H1 (cell line): ENCODE measurements around the gene CEMP1. TPM values are rescaled to one million over a fixed set of nuclear protein-coding genes. Genes with fewer than 3 reads are reported as not detected.
A peak's percentile ranks its signal among the peaks of the same experiment; 100 is the strongest.

ENCODE experiments used
- CTCF ChIA-PET: fragments of 300-600 bp; sonication (Branson Sonifier 250); formaldehyde crosslinking; loops from one replicate; lab custom pipeline; 2021; ENCODE audit not compliant: partially characterized antibody; lab: Charles Lee
- POLR2A ChIA-PET: fragments of 300-600 bp; sonication (Branson Sonifier 250); formaldehyde crosslinking; loops from one replicate; lab custom pipeline; 2021; ENCODE audit warnings: inconsistent platforms; ENCODE audit not compliant: partially characterized antibody; lab: Charles Lee
- DNase-seq, 2 experiments: peaks; one replicate each; pipeline versions ENCODE4 v3.0.0 to v3.0.0-alpha.2; 2010 to 2022; ENCODE audit warnings: low spot score in 2 of 2, low read depth in 1 of 2, mixed read lengths in 1 of 2
- FAIRE-seq: peaks from 2 replicates; lab custom pipeline; 2011; peaks lifted over from hg19 to GRCh38; lab: Jason Lieb, UNC
- H2AFZ ChIP-seq: 2 replicates; pipeline ENCODE4 v1.8.1; 2012; ENCODE audit warnings: low read length, inconsistent platforms
- H2AK5ac ChIP-seq: 2 replicates; pipeline ENCODE4 v1.6.1; 2013; ENCODE audit warnings: low read depth, low read length
- H2BK120ac ChIP-seq: replicated peaks from 2 replicates; pipeline ENCODE3; 2013; ENCODE audit warnings: low read depth, low read length, inconsistent platforms
- H2BK12ac ChIP-seq: 2 replicates; pipeline ENCODE4 v1.6.1; 2013; ENCODE audit warnings: low read depth, low read length
- H2BK15ac ChIP-seq: 2 replicates; pipeline ENCODE4 v1.6.1; 2013; ENCODE audit warnings: low read length
- H2BK20ac ChIP-seq: 2 replicates; pipeline ENCODE4 v1.6.1; 2013; ENCODE audit warnings: low read length
- H2BK5ac ChIP-seq: 2 replicates; pipeline ENCODE4 v1.6.1; 2013; ENCODE audit warnings: low read depth, low read length
- H3K14ac ChIP-seq: 2 replicates; pipeline ENCODE4 v1.6.1; 2013; ENCODE audit warnings: inconsistent platforms; ENCODE audit not compliant: insufficient read length
- H3K18ac ChIP-seq: 2 replicates; pipeline ENCODE4 v1.6.1; 2013; ENCODE audit warnings: low read length; ENCODE audit errors: extremely low read depth
- H3K23ac ChIP-seq: 2 replicates; pipeline ENCODE4 v1.6.1; 2013; ENCODE audit warnings: inconsistent platforms; ENCODE audit not compliant: insufficient read length
- H3K23me2 ChIP-seq: 2 replicates; pipeline ENCODE4 v1.6.1; 2013; ENCODE audit warnings: low read depth, low read length
- H3K27ac ChIP-seq: 2 replicates; pipeline ENCODE4 v1.6.1; 2011; ENCODE audit warnings: low read depth, low read length, inconsistent platforms
- H3K27me3 ChIP-seq, 4 experiments: replicated peaks in 1 of 4; 1 replicate in 1 of 4; 2 replicates in 3 of 4; pipeline versions ENCODE4 v1.6.1 to v1.8.1; 2011 to 2013; ENCODE audit warnings: low read length in 3 of 4, mild to moderate bottlenecking in 3 of 4, inconsistent platforms in 2 of 4, mixed read lengths in 2 of 4, moderate library complexity in 1 of 4; ENCODE audit not compliant: control insufficient read depth in 3 of 4, insufficient read depth in 3 of 4; ENCODE audit errors: extremely low read depth in 1 of 4
- H3K36me3 ChIP-seq, 4 experiments: 2 replicates each; pipeline versions ENCODE4 v1.6.1 to v1.8.1; 2011 to 2013; ENCODE audit warnings: mild to moderate bottlenecking in 4 of 4, low read length in 3 of 4, moderate library complexity in 2 of 4, control low read depth in 1 of 4, inconsistent platforms in 1 of 4; ENCODE audit not compliant: insufficient read depth in 4 of 4, control insufficient read depth in 2 of 4
- H3K4ac ChIP-seq: replicated peaks from 2 replicates; pipeline ENCODE3; 2013; ENCODE audit warnings: low read length, low read depth, mixed read lengths, inconsistent platforms; ENCODE audit not compliant: insufficient read length
- H3K4me1 ChIP-seq, 4 experiments: replicated peaks in 1 of 4; 1 replicate in 1 of 4; 2 replicates in 3 of 4; pipeline versions ENCODE4 v1.6.1 to v1.8.1; 2011 to 2013; ENCODE audit warnings: low read length in 3 of 4, inconsistent platforms in 2 of 4, mixed read lengths in 1 of 4; ENCODE audit not compliant: insufficient read depth in 4 of 4, control insufficient read depth in 3 of 4
- H3K4me2 ChIP-seq, 2 experiments: 2 replicates each; pipeline versions ENCODE4 v1.6.1 to v1.8.1; 2011 to 2013; ENCODE audit warnings: low read depth in 2 of 2, low read length in 2 of 2, control low read depth in 1 of 2, inconsistent platforms in 1 of 2, mild to moderate bottlenecking in 1 of 2; ENCODE audit not compliant: insufficient read depth in 1 of 2
- H3K4me3 ChIP-seq, 4 experiments: fragments of 200-600, 300-600 bp in 1 of 4; sonication (generic), shearing (Covaris generic), sonication (Bioruptor Twin) in 1 of 4; 2 replicates each; pipeline versions ENCODE4 v1.5.1 to v1.8.1; 2011 to 2016; ENCODE audit warnings: low read length in 4 of 4, low read depth in 3 of 4, control low read depth in 2 of 4, inconsistent platforms in 2 of 4, mild to moderate bottlenecking in 2 of 4, mixed read lengths in 1 of 4, moderate library complexity in 1 of 4; ENCODE audit not compliant: insufficient read depth in 2 of 4; ENCODE audit errors: extremely low read depth in 1 of 4
- H3K56ac ChIP-seq: replicated peaks from 2 replicates; pipeline ENCODE3; 2013; ENCODE audit warnings: low read depth, mild to moderate bottlenecking, mixed read lengths, low read length, inconsistent platforms; ENCODE audit not compliant: insufficient read length
- H3K79me1 ChIP-seq: 2 replicates; pipeline ENCODE4 v1.6.1; 2013; ENCODE audit warnings: low read depth, low read length, control low read depth
- H3K79me2 ChIP-seq, 2 experiments: 2 replicates each; pipeline versions ENCODE4 v1.6.1 to v1.8.1; 2012 to 2013; ENCODE audit warnings: low read length in 2 of 2, mild to moderate bottlenecking in 2 of 2, inconsistent platforms in 1 of 2; ENCODE audit not compliant: insufficient read depth in 2 of 2, control insufficient read depth in 1 of 2
- H3K9ac ChIP-seq, 4 experiments: replicated peaks in 1 of 4; 1 replicate in 1 of 4; 2 replicates in 3 of 4; pipeline versions ENCODE4 v1.6.1 to v1.8.1; 2011 to 2013; ENCODE audit warnings: low read depth in 3 of 4, low read length in 3 of 4, control low read depth in 2 of 4, mild to moderate bottlenecking in 2 of 4, moderate library complexity in 2 of 4, inconsistent platforms in 1 of 4; ENCODE audit errors: extremely low read depth in 1 of 4
- H3K9me3 ChIP-seq, 2 experiments: 2 replicates each; pipeline versions ENCODE4 v1.6.1 to v1.8.1; 2012 to 2013; ENCODE audit warnings: mild to moderate bottlenecking in 2 of 2, moderate library complexity in 2 of 2, control low read depth in 1 of 2, inconsistent platforms in 1 of 2, low read depth in 1 of 2, low read length in 1 of 2, mixed read lengths in 1 of 2; ENCODE audit not compliant: insufficient read depth in 2 of 2
- H4K20me1 ChIP-seq, 2 experiments: replicated peaks in 1 of 2; 2 replicates each; pipeline versions ENCODE3 to v1.8.1; 2011 to 2013; ENCODE audit warnings: inconsistent platforms in 2 of 2, low read length in 2 of 2, mild to moderate bottlenecking in 1 of 2; ENCODE audit not compliant: insufficient read depth in 2 of 2, control insufficient read depth in 1 of 2
- H4K5ac ChIP-seq: 2 replicates; pipeline ENCODE4 v1.6.1; 2013; ENCODE audit warnings: low read length, low read depth, mixed read lengths, inconsistent platforms; ENCODE audit not compliant: insufficient read length
- H4K8ac ChIP-seq: 2 replicates; pipeline ENCODE4 v1.8.0; 2013; ENCODE audit warnings: mild to moderate bottlenecking, moderate library complexity, low read length, inconsistent platforms; ENCODE audit not compliant: insufficient read depth; ENCODE audit errors: extremely low read depth
- H4K91ac ChIP-seq: replicated peaks from 2 replicates; pipeline ENCODE3; 2013; ENCODE audit warnings: low read length, mixed read lengths, inconsistent platforms; ENCODE audit not compliant: insufficient read length
- CTCF ChIP-seq, 3 experiments: IDR thresholded peaks; 1 replicate in 2 of 3; 2 replicates in 1 of 3; pipeline versions ENCODE4 v1.5.1 to v1.6.1; 2011; ENCODE audit warnings: low read length in 3 of 3, mild to moderate bottlenecking in 3 of 3, inconsistent platforms in 2 of 3, low read depth in 1 of 3, moderate library complexity in 1 of 3; ENCODE audit not compliant: insufficient read depth in 1 of 3; ENCODE audit errors: control extremely low read depth in 1 of 3
- WGBS, 2 experiments: shearing (Covaris generic) in 1 of 2; methylation state at CpG; one replicate each; pipeline versions ENCODE4 v1.1.6 to v1.1.7; 2013 to 2015; ENCODE audit warnings: low lambda C conversion rate in 2 of 2, mixed read lengths in 2 of 2, inconsistent platforms in 1 of 2, low coverage in 1 of 2, missing lambda C conversion rate in 1 of 2; ENCODE audit not compliant: insufficient replicate concordance in 2 of 2, insufficient coverage in 1 of 2, insufficient read length in 1 of 2; ENCODE audit errors: extremely low coverage in 1 of 2, missing lambda C conversion rate in 1 of 2; 5-methylcytosine and 5-hydroxymethylcytosine counted together
- polyA plus RNA-seq, 7 experiments: library from polyadenylated mRNA; depleted of rRNA in 3 of 7; stranded (reverse) in 5 of 7; unstranded in 2 of 7; fragments of >200 nt in 5 of 7; fragments of 200-250 nt in 2 of 7; gene quantifications; 1 replicate in 5 of 7; 2 replicates in 1 of 7; 4 replicates in 1 of 7; pipeline versions ENCODE4 v1.2.1 to v1.2.3, GENCODE V29; 2011 to 2013; ENCODE audit warnings: missing spikeins in 2 of 7, mixed read lengths in 2 of 7
- total RNA-seq: library from RNA; stranded (reverse); fragmentation: NEBNext Ultra II Directional; extraction: Animal tissue kit (Norgen Biotek cat#: 25700); gene quantifications from 2 replicates; pipeline ENCODE4 v1.2.1, GENCODE V29; 2021
- TF ChIP-seq, protein P1 (sequence below): IDR thresholded peaks from 2 replicates; pipeline ENCODE4 v1.6.1; 2012; ENCODE audit warnings: low read length, inconsistent platforms

The CEMP1 gene
- total and polyA plus RNA-seq, 2 of the 8 experiments (the other 6 are each of a cell fraction or from before 2014, with no cell fraction given) = not detected

- Histone ChIP-seq H4K20me1 (peaks cover 31 to 40% of the 10 kb centered on the region in 2 experiments), H3K9me3 (no peaks in the 10 kb centered on the region), H3K27ac (no peak overlapping the region), H2BK20ac (no peak overlapping the region), H3K4me3 (no peak overlapping the region), H3K79me2 (peaks cover 26 to 59% of the 10 kb centered on the region in 2 experiments), H3K27me3 (no peaks in the 10 kb centered on the region), H2BK15ac (no peak overlapping the region), H4K91ac (no peak overlapping the region), H4K5ac (no peak overlapping the region), H3K18ac (no peak overlapping the region), H2BK5ac (no peak overlapping the region), H3K4me1 (peaks cover 0 to 22% (median 5%) of the 10 kb centered on the region in 4 experiments; a peak in 5 of 7 replicates), H3K4me2 (no peak overlapping the region; a peak in 1 of 4 replicates), H3K56ac (no peak overlapping the region), H3K23me2 (peaks cover 10% of the 10 kb centered on the region; the same call in 1 of the 2 replicates), H4K8ac (0 out of 2 replicates have a peak overlapping the region, but pooled peaks have one; percentile 57), H3K79me1 (peaks cover 26% of the 10 kb centered on the region), H2BK120ac (no peak overlapping the region), H2AK5ac (no peak overlapping the region), H2BK12ac (no peak overlapping the region), H2AFZ (no peak overlapping the region)
- no peak for FAIRE-seq
- POLR2A ChIA-PET = interaction anchor here (0.8 to 7.6 kb wide), 3 partner anchors 8 to 33 kb away, joined by 3 to 108 read pairs (median 4); partner anchors contain the start of gene CEMP1
- CTCF ChIA-PET = interaction anchor here (0.9 to 1.4 kb wide), 4 partner anchors 12 to 255 kb away, joined by 3 to 4 read pairs (median 3); partner anchors contain the start of gene CEMP1
- TF ChIP-seq CTCF (IDR thresholded peaks at IDR 0.05; ENCODE audit: control extremely low read depth in 1 of 3, insufficient read depth in 1 of 3, low read depth in 1 of 3, low read length in 3 of 3) = peak in 2 of 3 experiments; percentile 17 to 20; a peak in 2 of 4 replicates
- TF ChIP-seq, protein P1, sequence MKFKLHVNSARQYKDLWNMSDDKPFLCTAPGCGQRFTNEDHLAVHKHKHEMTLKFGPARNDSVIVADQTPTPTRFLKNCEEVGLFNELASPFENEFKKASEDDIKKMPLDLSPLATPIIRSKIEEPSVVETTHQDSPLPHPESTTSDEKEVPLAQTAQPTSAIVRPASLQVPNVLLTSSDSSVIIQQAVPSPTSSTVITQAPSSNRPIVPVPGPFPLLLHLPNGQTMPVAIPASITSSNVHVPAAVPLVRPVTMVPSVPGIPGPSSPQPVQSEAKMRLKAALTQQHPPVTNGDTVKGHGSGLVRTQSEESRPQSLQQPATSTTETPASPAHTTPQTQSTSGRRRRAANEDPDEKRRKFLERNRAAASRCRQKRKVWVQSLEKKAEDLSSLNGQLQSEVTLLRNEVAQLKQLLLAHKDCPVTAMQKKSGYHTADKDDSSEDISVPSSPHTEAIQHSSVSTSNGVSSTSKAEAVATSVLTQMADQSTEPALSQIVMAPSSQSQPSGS = no peak
- TF ChIP-seq, all 59 proteins: peak for 1
- H3K36me3 ChIP-seq = peaks cover 2 to 10% (median 4%) of the 10 kb centered on the region in 4 experiments; a peak in 5 of 8 replicates
- no peak for DNase-seq
- H3K14ac ChIP-seq = no peak overlapping the region
- no peak overlapping the region for H3K23ac ChIP-seq
- H3K4ac ChIP-seq = no peak overlapping the region
- H3K9ac ChIP-seq = no peak overlapping the region
- 94% methylated on average over 34 of the region's 39 CpGs; no CpG with 5 or more reads in 1 of the 2 experiments for WGBS, 2 experiments
These were observed 12.1 kb downstream of the CEMP1 start for GRCh38 chr16:2518823-2519710.
